Testis (tissue), 2 donors: ENCODE data around the gene ADISSP.

ENCODE experiments used
- CTCF ChIP-seq, 3 experiments: fragments of 450-650 bp in 2 of 3; fragments of 200-600 bp in 1 of 3; sonication (generic) in 1 of 3; IDR thresholded peaks; one replicate each; pipeline ENCODE4 v1.5.1; 2016 to 2019; ENCODE audit warnings: antibody characterized with exemption in 3 of 3, mild to moderate bottlenecking in 2 of 3, moderate library complexity in 1 of 3
- POLR2A ChIP-seq: fragments of 450-650 bp; IDR thresholded peaks from one replicate; pipeline ENCODE4 v1.6.1; 2017; ENCODE audit warnings: antibody characterized with exemption, mild to moderate bottlenecking, moderate library complexity

- TF ChIP-seq CTCF (IDR thresholded peaks at IDR 0.05) (no peak), POLR2A (no peak)
These were observed 7.7 kb downstream of the ADISSP start for GRCh38 chr20:3759884-3760283.
